Mucosa of descending colon (tissue), 3 donors: Measurements from ENCODE around the gene CECR2. TPM values are rescaled to one million over a fixed set of nuclear protein-coding genes. Genes with fewer than 3 reads are reported as not detected.
"Not testable (repeated sequence)": the region's sequence is repeated elsewhere in the genome, so short reads cannot be mapped to it uniquely, and the experiment has no call there.

Experiments used
- ATAC-seq: fragments of 200-7000 bp; cut with Tn5 transposase; one replicate; pipeline ENCODE4 v1.9.1; 2020; ENCODE audit warnings: mild to moderate bottlenecking, moderate library complexity
- DNase-seq, 3 donors: peaks; one replicate each; pipeline ENCODE4 v3.0.0-alpha.2; 2020
- H3K36me3 ChIP-seq: fragments of 200-600 bp; one replicate; pipeline ENCODE4 v1.8.0; 2021; ENCODE audit warnings: low read depth, mild to moderate bottlenecking
- H3K4me1 ChIP-seq: fragments of 200-600 bp; one replicate; pipeline ENCODE4 v1.8.0; 2021; ENCODE audit warnings: low read depth, mild to moderate bottlenecking
- H3K4me3 ChIP-seq: fragments of 200-600 bp; one replicate; pipeline ENCODE4 v1.8.0; 2021; ENCODE audit warnings: mild to moderate bottlenecking
- H3K9me3 ChIP-seq: fragments of 200-600 bp; one replicate; pipeline ENCODE4 v1.8.0; 2021; ENCODE audit warnings: mild to moderate bottlenecking
- CTCF ChIP-seq: fragments of 200-600 bp; IDR thresholded peaks from one replicate; pipeline ENCODE4 v1.8.0; 2022; ENCODE audit warnings: antibody characterized with exemption, mild to moderate bottlenecking
- intact Hi-C, 2 donors: fragments of 100-400 bp; cut with DNase I in 1 of 2; cut with micrococcal nuclease in 1 of 2; formaldehyde crosslinking; loops; one replicate each; pipeline versions ENCODE4 v1.11.0 to v1.11.1; 2022; cut with DNase I, micrococcal nuclease
- total RNA-seq, 3 donors: library from RNA; stranded (reverse); fragmentation: NEBNext Ultra II Directional in 2 of 3; extraction: Animal tissue kit (Norgen Biotek cat#: 25700) in 2 of 3; gene quantifications; one replicate each; pipeline versions ENCODE4 v1.2.1 to v1.2.4, GENCODE V29; 2021 to 2023
- donor health status: DM: no; HTN: no; CAD: no; lungs with moderate emphysema.
- donor health status: DM: no; HTN: no; CAD: no.
- donor health status: DM: no; HTN: yes; CAD: no.

The CECR2 gene
- total RNA-seq, 3 donors from 2014 or later, result 0.27 to 1.4 (median 0.29) TPM

- no peaks in the 10 kb centered on the region for H3K9me3 ChIP-seq
- no peak overlapping the region for H3K4me3 ChIP-seq
- intact Hi-C loops, result no loop called here
- DNase-seq (no peak), ATAC-seq (no peak)
- no peaks in the 10 kb centered on the region for H3K4me1 ChIP-seq
- H3K36me3 ChIP-seq, result no peaks in the 10 kb centered on the region
- TF ChIP-seq CTCF, result no peak
Measured at GRCh38 chr22:17418890-17419324, 49.6 kb downstream of the CECR2 start.

- H3K36me3 ChIP-seq, result no peaks in the 10 kb centered on the region
- no peaks in the 10 kb centered on the region for H3K9me3 ChIP-seq
- intact Hi-C loops, result no loop called here
- DNase-seq (no peak), ATAC-seq (no peak)
- no peaks in the 10 kb centered on the region for H3K4me1 ChIP-seq
- no peak for TF ChIP-seq CTCF
- H3K4me3 ChIP-seq, result no peak overlapping the region
Measured at GRCh38 chr22:17419348-17419747, 50.1 kb downstream of the CECR2 start.

- Histone ChIP-seq H3K36me3 (no peaks in the 10 kb centered on the region), H3K4me1 (no peaks in the 10 kb centered on the region), H3K9me3 (no peaks in the 10 kb centered on the region), H3K4me3 (no peak overlapping the region)
- TF ChIP-seq CTCF, result no peak
- ATAC-seq (no peak), DNase-seq (no peak)
- intact Hi-C loops, result no loop called here
Measured at GRCh38 chr22:17422736-17423343, 53.6 kb downstream of the CECR2 start.

GRCh38 chr22:17423616-17424015, 54.4 kb downstream of the CECR2 start:
- no peak overlapping the region for H3K4me3 ChIP-seq
- no peaks in the 10 kb centered on the region for H3K36me3 ChIP-seq
- DNase-seq (no peak), ATAC-seq (no peak)
- no peaks in the 10 kb centered on the region for H3K4me1 ChIP-seq
- no peak for TF ChIP-seq CTCF
- H3K9me3 ChIP-seq, result no peaks in the 10 kb centered on the region
- intact Hi-C loops, result no loop called here

- H3K9me3 ChIP-seq, H3K36me3 ChIP-seq, H3K4me3 ChIP-seq, DNase-seq, H3K4me1 ChIP-seq, ATAC-seq, intact Hi-C loops: not testable (repeated sequence)
Measured at GRCh38 chr22:17427528-17427927, 58.3 kb downstream of the CECR2 start.

GRCh38 chr22:17429516-17429915, 60.3 kb downstream of the CECR2 start:
- ATAC-seq, result no peak
- TF ChIP-seq CTCF, result no peak
- Histone ChIP-seq H3K36me3 (no peaks in the 10 kb centered on the region), H3K4me3 (no peak overlapping the region), H3K4me1 (no peaks in the 10 kb centered on the region), H3K9me3 (no peaks in the 10 kb centered on the region)
- DNase-seq, result no peak
- intact Hi-C loops, result no loop called here
